Stimulated activated naive CD8-positive, alpha-beta T cell treated with anti-CD3 and anti-CD28 coated beads, Interleukin-15, Interleukin-2, amounts not matched to agents 100 ng/mL and 50 ng/mL, for 24 hours (primary cell): Measurements from ENCODE around the gene RBM19.

Experiments
- H3K27ac Mint-ChIP-seq: one replicate; pipeline ENCODE4 v1.8.0; 2021; ENCODE audit warnings: mild to moderate bottlenecking, mixed read lengths
- H3K27me3 Mint-ChIP-seq: one replicate; pipeline ENCODE4 v1.8.0; 2021; ENCODE audit warnings: mixed read lengths
- H3K36me3 Mint-ChIP-seq: one replicate; pipeline ENCODE4 v1.8.0; 2021; ENCODE audit warnings: low read depth, mixed read lengths
- H3K4me1 Mint-ChIP-seq: one replicate; pipeline ENCODE4 v1.8.0; 2021; ENCODE audit warnings: low read depth, mixed read lengths
- H3K4me3 Mint-ChIP-seq: one replicate; pipeline ENCODE4 v1.8.0; 2021; ENCODE audit warnings: mild to moderate bottlenecking, mixed read lengths
- H3K9me3 Mint-ChIP-seq: one replicate; pipeline ENCODE4 v1.8.0; 2021; ENCODE audit warnings: mixed read lengths

RBM19 gene

GRCh38 chr12:113774526-113774925 lies 191.6 kb downstream of the RBM19 start:
- Mint-ChIP-seq H3K4me3 (no peak overlapping the region), H3K36me3 (no peaks in the 10 kb centered on the region), H3K27ac (no peak overlapping the region), H3K9me3 (peaks cover 4% of the 10 kb centered on the region), H3K4me1 (no peaks in the 10 kb centered on the region), H3K27me3 (peaks cover 26% of the 10 kb centered on the region)

GRCh38 chr12:113772505-113773030 lies 193.6 kb downstream of the RBM19 start:
- Mint-ChIP-seq H3K4me1 (no peaks in the 10 kb centered on the region), H3K27ac (no peak overlapping the region), H3K27me3 (peaks cover 18% of the 10 kb centered on the region), H3K36me3 (no peaks in the 10 kb centered on the region), H3K9me3 (peaks cover 4% of the 10 kb centered on the region), H3K4me3 (no peak overlapping the region)

GRCh38 chr12:113770389-113770865 lies 195.7 kb downstream of the RBM19 start:
- H3K27me3 Mint-ChIP-seq, result peaks cover 13% of the 10 kb centered on the region
- no peaks in the 10 kb centered on the region for H3K4me1 Mint-ChIP-seq
- no peak overlapping the region for H3K27ac Mint-ChIP-seq
- H3K9me3 Mint-ChIP-seq, result peaks cover 4% of the 10 kb centered on the region
- H3K36me3 Mint-ChIP-seq, result no peaks in the 10 kb centered on the region
- no peak overlapping the region for H3K4me3 Mint-ChIP-seq

- H3K9me3 Mint-ChIP-seq, result peaks cover 4% of the 10 kb centered on the region
- H3K27ac Mint-ChIP-seq, result no peak overlapping the region
- H3K4me1 Mint-ChIP-seq, result no peaks in the 10 kb centered on the region
- peaks cover 12% of the 10 kb centered on the region for H3K27me3 Mint-ChIP-seq
- H3K36me3 Mint-ChIP-seq, result no peaks in the 10 kb centered on the region
- no peak overlapping the region for H3K4me3 Mint-ChIP-seq
Observed at GRCh38 chr12:113769305-113769704, 196.8 kb downstream of the RBM19 start.

GRCh38 chr12:113768850-113769249 lies 197.3 kb downstream of the RBM19 start:
- no peaks in the 10 kb centered on the region for H3K4me1 Mint-ChIP-seq
- H3K4me3 Mint-ChIP-seq, result no peak overlapping the region
- peaks cover 11% of the 10 kb centered on the region for H3K27me3 Mint-ChIP-seq
- peaks cover 4% of the 10 kb centered on the region for H3K9me3 Mint-ChIP-seq
- H3K27ac Mint-ChIP-seq, result no peak overlapping the region
- H3K36me3 Mint-ChIP-seq, result no peaks in the 10 kb centered on the region

- Mint-ChIP-seq H3K4me1 (no peaks in the 10 kb centered on the region), H3K27me3 (peaks cover 13% of the 10 kb centered on the region), H3K27ac (no peak overlapping the region), H3K36me3 (no peaks in the 10 kb centered on the region), H3K4me3 (no peak overlapping the region), H3K9me3 (no peaks in the 10 kb centered on the region)
Observed at GRCh38 chr12:113766879-113767878, 198.9 kb downstream of the RBM19 start.
